ENCODE measurements around the gene C9orf153. TPM values are rescaled to one million over a fixed set of nuclear protein-coding genes. Genes with fewer than 3 reads are reported as not detected.

The C9orf153 gene
- 0.23 TPM for total RNA-seq
- long read RNA-seq, partial matches to known transcripts: 0 of 1 reads
- long read RNA-seq, other reads (novel, unspliced or antisense): 1 of 1 reads

- Histone ChIP-seq H3K4me3 (no peak within 1 kb of the TSS), H3K9me3 (no peaks in the 10 kb centered on the region), H3K36me3 (peaks cover 21% of the 10 kb centered on the region), H3K27ac (no peak within 1 kb of the TSS), H3K27me3 (no peaks in the 10 kb centered on the region), H3K4me1 (no peaks in the 10 kb centered on the region)
- TF ChIP-seq CTCF (IDR thresholded peaks at IDR 0.05): no peak
- intact Hi-C loops (cut with DNase I): no loop called here
- DNase-seq: no peak
- no peak for ATAC-seq
These were observed at the start of gene C9orf153 for GRCh38 chr9:86259557-86259956. C9orf153 (minus strand) TSS chr9:86259657; CDS start chr9:86229603, 30,054 bp downstream.

- Histone ChIP-seq H3K27me3 (no peaks in the 10 kb centered on the region), H3K4me3 (no peak overlapping the region), H3K9me3 (no peaks in the 10 kb centered on the region), H3K27ac (no peak overlapping the region), H3K4me1 (no peaks in the 10 kb centered on the region), H3K36me3 (peaks cover 85% of the 10 kb centered on the region)
- DNase-seq (no peak), ATAC-seq (no peak)
- TF ChIP-seq CTCF (IDR thresholded peaks at IDR 0.05): no peak
- intact Hi-C loops (cut with DNase I): no loop called here
These were observed 49.2 kb upstream of the C9orf153 start for GRCh38 chr9:86308687-86309086.

- Histone ChIP-seq H3K4me1 (no peaks in the 10 kb centered on the region), H3K9me3 (no peaks in the 10 kb centered on the region), H3K36me3 (peaks cover 100% of the 10 kb centered on the region), H3K27me3 (no peaks in the 10 kb centered on the region), H3K4me3 (no peak overlapping the region), H3K27ac (no peak overlapping the region)
- DNase-seq (no peak), ATAC-seq (no peak)
- TF ChIP-seq CTCF (IDR thresholded peaks at IDR 0.05): no peak
- intact Hi-C loops (cut with DNase I): no loop called here
These were observed 44.8 kb upstream of the C9orf153 start for GRCh38 chr9:86304236-86304730.

- Histone ChIP-seq H3K4me3 (no peak overlapping the region), H3K27me3 (no peaks in the 10 kb centered on the region), H3K36me3 (peaks cover 100% of the 10 kb centered on the region), H3K9me3 (no peaks in the 10 kb centered on the region), H3K4me1 (no peaks in the 10 kb centered on the region), H3K27ac (no peak overlapping the region)
- intact Hi-C loops (cut with DNase I): no loop called here
- no peak for TF ChIP-seq CTCF (IDR thresholded peaks at IDR 0.05)
- DNase-seq (no peak), ATAC-seq (no peak)
These were observed 44.0 kb upstream of the C9orf153 start for GRCh38 chr9:86303316-86303975.

GRCh38 chr9:86301686-86302085 lies 42.2 kb upstream of the C9orf153 start:
- no peak for ATAC-seq
- Histone ChIP-seq H3K27ac (no peak overlapping the region), H3K4me1 (no peaks in the 10 kb centered on the region), H3K36me3 (peaks cover 99% of the 10 kb centered on the region), H3K4me3 (no peak overlapping the region), H3K27me3 (no peaks in the 10 kb centered on the region), H3K9me3 (no peaks in the 10 kb centered on the region)
- intact Hi-C loops (cut with DNase I): no loop called here
- DNase-seq: no peak
- no peak for TF ChIP-seq CTCF (IDR thresholded peaks at IDR 0.05)
